NCI-H2107 treated with DMSO at 0.1 percent for 48 hours (cell line): ENCODE results near the gene SPAG6.

ENCODE experiments used
- DNase-seq: peaks from one replicate; lab custom pipeline; 2025; ENCODE audit not compliant: unreplicated experiment; lab: John Stamatoyannopoulos, UW

SPAG6 gene

GRCh38 chr10:22458272-22459038 is 113.2 kb downstream of the SPAG6 start:
- no peak for DNase-seq

DNA sequence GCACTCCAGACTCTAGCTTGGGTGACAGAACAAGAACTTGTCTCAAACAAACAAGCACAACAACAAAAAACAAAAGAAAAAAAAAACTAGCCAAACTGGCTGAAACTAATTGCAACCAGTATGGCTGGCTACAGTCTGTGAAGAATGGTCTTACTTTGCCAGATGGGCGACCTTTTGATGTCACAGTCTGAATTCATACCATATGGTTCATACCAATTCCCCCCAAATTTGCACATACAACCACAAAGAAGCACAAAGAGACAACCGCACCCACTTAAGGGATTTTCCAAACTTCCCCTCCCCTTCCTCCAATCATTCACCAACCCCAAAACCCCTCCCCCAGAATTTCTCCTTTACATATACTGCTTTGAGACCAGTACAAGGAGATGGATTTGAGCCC is 114.2 kb downstream of the SPAG6 start:
- DNase-seq, result no peak

DNA sequence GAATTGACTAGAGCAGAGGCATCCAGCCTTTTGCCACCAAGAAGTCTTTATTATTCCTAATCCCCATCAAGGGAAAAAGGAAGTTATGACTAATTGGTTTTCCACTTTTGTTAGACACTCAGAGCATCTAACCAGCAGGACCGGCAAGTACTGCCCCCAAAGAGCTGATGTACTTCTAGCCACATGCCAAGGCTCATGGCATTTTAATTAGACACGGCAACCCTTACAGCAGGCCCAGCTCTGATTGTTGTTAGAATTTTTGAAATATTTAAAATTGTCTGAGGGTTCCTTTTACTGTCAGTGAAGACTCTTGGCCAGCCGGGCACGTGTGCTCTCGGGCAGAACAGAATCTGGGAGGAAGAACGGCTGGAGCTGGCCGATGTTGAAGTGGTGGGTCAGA is 114.8 kb downstream of the SPAG6 start:
- DNase-seq, result no peak

DNA sequence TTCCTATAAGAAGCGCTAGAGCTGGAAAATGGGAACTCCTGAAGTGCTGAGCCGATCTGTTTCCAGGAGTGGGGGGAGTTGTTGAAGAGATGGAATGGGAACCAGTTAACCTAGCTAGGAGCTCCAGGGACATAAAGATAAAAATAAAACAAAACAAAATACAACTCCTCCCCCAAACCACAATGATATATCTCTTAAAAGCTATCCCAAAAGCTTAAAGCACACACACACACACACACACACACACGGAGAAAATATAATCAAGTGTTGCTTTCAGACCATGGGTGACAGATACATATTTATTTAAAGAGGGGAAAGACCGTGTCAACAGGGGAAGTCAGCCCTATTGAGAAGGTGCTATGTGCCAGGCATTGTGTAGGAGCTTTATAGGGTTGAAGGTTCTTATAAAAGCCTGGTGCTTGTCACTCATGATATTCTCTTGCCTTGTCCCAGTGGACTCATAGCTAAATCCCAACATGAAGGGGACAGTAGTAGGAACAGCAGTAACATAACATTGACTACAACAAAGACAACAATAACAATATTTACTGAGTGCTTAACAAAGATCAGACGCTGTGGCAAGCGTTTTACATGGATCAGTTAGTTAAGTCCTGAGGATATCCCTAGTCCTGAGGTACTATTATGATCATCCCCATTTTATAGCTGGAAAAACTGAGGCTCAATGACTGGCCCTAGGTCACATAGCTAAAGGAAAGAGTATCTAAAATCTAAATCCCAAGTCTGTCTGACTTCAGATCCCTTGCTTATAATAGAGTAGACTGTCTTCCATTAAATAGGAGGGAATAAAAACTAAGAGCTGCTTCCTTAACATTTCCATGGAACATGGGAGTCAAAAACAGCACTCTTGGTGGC is 115.5 kb downstream of the SPAG6 start:
- DNase-seq, result no peak

DNA sequence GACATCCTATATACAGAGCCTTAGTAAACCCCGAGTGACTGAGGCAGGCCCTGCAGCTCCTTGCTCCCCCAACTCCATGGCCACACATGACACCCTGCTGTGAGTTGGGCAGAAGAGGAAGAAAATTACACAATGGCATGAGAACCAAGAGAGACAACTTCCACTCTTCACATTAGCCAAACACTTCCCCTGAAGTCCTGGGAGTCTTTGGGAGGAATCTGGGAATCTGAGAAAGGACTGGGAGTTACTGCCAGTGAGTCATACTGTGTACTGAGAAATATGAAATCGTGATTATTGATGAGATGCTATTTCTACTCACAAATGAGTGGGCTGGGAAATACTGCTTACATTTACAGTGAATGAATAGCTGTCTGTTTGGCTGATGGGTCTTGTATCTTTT is 116.6 kb downstream of the SPAG6 start:
- no peak for DNase-seq

DNA sequence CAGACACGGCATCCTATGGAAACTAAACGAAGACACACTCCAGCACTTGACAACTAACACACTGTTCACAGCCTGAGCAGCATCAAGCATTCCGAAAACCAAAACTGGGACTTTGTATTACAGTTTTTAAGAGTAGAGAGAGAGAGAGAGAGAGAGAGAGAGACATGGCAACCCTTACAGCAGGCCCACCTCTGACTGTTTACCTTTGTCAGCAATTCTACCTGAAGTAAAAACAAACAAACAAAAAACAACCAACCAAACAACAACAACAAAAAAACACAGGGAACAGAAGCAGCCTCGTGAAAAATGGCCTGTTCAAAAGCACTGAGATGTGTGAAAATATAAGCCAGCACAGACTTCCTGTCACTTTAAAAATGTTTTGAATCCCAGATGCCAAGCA is 118.0 kb downstream of the SPAG6 start:
- DNase-seq, result no peak

GRCh38 chr10:22464966-22465629 is 119.8 kb downstream of the SPAG6 start:
- no peak for DNase-seq

DNA sequence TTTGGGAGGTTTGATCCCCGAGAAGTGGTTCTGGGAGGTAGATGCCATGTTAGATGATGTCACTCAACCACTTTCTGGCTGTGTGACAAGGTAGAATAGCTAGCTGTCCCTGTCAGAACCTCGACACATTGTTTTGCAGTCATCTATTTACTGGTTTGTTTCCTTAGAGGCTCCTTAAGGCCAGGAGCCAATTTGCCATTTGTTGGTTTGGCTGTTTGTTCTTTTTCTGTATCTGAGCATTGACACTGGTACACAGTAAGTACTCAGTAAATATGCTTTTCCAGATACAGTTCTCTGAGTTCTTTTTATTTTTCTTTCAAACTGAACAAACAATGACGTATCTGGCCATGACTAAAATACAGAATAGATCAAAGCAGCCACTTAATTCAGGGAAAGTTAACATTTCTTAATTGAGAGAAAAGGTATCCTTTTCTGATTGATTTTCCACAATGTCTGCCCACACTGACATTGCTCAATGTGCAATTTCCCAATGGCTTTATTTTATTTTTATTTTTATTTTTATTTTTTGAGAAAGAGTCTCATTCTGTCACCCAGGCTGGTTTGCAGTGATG is 121.6 kb downstream of the SPAG6 start:
- no peak for DNase-seq
